ENCODE measurements around the gene SEZ6L.

SEZ6L gene

DNA sequence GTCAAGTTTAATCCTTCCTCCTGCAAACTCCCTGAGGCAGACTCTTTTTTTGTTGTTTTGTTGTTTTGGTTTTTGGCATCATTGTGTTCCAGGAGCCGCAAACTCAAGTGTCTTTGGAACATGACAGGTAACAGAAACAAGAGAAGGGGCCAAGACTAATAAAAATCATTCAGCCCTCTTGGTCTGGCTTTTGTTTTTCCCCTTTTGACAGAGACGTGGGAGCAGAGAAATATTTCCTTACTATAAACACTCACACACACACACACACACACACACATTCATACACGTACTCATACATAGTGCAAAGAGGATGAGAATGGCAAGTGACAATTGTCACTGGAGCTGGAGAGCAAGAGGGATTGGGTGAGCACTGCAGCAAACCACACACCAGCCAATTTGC is 249.4 kb downstream of the SEZ6L start:
- DNase-seq (ENCODE audit: low read depth in 2 of 2) = no peak

GRCh38 chr22:26426924-26427323 is 257.7 kb downstream of the SEZ6L start:
- no peak for DNase-seq (ENCODE audit: low read depth in 2 of 2)

GRCh38 chr22:26428515-26429457 is 259.5 kb downstream of the SEZ6L start, which contains the start of gene ASPHD2:
ASPHD2 (plus strand) TSS chr22:26429260; CDS start chr22:26433616, 4,356 bp downstream.
- peak; percentile 54 to 62 for DNase-seq (ENCODE audit: low read depth in 2 of 2)

- no peak for DNase-seq (ENCODE audit: low read depth in 2 of 2)
Measured at GRCh38 chr22:26429458-26430286, 260.4 kb downstream of the SEZ6L start.

DNA sequence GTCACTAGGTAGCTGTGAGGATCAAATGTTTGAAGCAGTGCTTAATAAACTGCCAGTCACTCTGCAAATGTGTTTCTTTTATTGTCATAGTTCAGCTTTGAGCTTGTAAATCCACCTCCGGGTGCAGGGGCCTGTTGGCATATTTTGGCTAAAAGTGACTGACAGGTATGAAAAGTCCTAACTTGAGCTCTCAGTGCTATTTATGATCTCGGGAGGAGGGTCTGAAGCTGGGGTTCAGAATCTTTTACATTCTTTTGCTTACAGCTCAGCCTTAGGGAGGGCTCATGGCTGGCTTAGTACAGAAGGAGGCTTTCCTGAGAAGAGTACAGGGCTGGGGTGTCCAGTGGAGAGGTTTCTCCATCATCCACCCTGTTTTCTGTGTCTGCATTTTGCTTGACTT is 261.3 kb downstream of the SEZ6L start:
- DNase-seq (ENCODE audit: low read depth in 2 of 2) = no peak

DNA sequence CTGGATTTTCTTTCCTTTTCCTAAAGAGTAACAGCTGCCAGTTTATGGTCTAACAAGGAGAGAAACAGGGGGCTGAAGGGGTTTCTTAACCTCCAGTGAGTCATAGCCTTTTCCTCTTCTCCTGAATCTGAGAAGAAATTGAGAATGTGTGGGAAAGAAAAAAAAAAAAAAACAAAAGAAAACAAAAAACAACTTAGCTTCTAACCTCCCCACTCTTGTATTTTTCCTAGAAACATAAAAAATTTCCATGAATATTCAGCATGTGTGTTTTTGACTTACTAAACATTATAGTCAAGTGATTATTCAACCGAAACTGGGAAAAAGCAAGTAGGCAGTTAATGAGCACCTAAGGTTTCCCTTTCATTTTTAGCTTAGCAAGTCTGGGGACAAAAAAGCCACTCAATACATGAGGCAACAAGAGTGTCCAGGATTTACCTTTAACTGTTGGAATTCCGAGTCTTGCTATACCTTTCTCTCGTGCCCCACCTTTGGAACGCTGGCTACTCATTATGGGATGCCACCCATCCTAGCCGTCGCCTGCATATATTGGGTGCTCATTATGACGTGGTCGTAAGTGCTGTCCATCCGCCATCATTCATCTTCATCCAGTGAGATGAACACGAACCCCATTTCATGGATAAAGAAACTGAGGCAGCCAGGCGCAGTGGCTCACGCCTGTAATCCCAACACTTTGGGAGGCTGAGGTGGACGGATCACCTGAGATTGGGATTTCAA is 262.2 kb downstream of the SEZ6L start:
- no peak for DNase-seq (ENCODE audit: low read depth in 2 of 2)

GRCh38 chr22:26432619-26433311 is 263.5 kb downstream of the SEZ6L start:
- no peak for DNase-seq (ENCODE audit: low read depth in 2 of 2)
